Activated CD4-positive, alpha-beta T cell treated with anti-CD3 and anti-CD28 coated beads, Interleukin-2, amount 50 U/mL, for 4 hours (primary cell): ENCODE results near the gene WDR76.

Experiments used
- DNase-seq, 2 experiments: peaks; one replicate each; pipeline ENCODE4 v3.0.0-alpha.2; 2020

Gene WDR76

DNA sequence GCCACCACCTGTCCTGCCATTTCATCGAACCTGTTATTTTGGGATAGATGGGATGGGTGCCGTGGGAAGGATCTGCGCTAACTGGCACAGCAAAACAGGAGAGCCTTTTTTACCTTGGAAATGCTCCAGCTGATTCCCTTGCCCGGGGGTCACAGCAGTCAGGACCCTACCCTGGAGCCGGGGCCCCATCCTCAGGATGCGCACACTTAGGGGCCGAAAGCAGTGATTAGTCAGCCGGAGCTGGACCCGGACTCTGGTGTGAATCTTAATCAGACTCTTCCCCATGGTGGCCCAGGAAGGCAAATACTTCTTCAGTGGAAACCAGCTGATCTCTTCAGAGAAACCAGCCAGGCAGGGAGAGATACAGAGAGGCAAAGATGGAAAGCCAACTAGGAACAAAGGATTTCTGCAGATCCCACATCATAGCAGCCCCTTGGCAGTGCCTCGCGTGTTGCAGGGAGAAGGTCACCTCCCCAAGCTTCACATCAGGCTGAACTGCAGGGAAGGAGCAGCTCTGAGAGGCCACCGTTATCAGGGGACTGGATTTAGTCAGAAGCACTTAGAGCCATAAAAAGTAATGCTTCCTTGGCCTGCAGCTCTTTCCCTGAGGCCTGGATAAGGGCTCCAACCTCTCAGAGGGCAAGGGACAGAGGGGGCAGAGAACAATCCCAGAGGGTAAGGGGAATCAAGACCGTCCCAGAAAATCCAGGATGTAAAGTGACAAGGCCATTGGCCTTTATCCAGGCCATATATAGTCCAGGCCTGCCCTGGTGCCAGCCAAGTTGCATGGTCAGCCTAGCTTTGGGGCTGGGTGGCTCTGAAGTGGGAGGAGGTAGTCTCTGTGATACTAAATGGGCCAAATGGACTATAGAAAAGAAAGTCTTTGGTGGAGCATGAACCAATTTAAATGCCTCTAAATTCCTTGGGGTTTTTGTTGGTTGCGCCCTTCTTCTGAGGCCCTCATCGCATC, 52.9 kb downstream of the WDR76 start:
- no peak for DNase-seq

DNA sequence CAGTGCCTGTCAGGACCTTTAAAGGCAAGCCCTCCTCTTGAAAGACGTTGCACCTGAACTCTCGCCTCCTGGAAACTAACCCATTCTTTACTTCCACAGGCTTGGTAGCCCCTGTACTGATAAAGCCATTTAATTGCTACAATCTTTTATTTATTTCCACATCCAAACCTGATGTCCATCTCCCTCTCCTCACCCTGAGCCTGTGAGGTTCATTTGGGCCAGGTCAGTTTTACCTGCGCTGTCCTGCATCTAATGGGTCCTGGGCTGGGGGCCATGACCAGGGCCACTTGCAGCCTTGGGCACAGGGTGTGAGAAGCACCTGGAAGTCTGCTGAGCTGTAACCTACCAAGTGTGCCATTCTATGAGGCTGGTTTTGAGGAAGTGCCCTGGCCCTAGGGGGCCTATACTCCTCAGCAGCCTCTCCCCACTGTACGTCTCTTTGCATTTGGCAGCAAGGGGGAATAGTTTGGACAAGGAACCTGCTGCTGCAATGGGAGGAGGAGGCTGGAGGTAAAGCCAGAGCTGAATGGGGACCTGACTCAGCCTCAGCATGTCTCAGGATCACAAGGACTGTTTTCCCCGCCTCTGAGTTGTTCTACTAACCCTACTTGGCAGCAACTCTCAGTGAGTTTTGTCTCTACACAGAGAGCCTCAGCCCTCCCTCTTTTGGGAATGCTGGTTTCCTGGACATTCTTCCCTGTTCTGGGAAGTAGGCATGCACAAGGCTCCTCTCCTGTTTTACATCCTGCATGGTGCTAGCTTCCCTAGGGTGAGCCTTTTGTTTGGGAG, 53.8 kb downstream of the WDR76 start:
- DNase-seq = no peak

GRCh38 chr15:43881245-43881644, 54.4 kb downstream of the WDR76 start:
- DNase-seq = no peak

DNA sequence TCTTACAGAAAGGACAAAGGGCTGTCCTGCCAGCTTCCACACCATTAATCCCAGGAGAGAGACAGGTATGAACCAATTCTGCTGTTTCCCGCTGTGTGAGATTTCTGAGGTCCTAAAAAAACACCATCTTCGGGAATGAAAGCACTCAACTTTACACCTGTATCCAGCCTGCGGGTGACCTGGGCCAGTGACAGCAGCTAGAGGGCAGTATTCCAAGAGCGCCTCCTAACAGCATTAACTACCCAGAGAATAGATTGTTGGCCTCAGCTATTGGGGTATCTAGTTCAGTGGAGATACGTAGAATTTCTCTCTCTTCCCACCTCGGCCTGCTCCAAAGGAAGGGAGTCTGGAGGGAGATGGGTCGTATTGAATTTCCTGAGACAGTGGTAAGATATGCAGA, 55.1 kb downstream of the WDR76 start:
- no peak for DNase-seq

DNA sequence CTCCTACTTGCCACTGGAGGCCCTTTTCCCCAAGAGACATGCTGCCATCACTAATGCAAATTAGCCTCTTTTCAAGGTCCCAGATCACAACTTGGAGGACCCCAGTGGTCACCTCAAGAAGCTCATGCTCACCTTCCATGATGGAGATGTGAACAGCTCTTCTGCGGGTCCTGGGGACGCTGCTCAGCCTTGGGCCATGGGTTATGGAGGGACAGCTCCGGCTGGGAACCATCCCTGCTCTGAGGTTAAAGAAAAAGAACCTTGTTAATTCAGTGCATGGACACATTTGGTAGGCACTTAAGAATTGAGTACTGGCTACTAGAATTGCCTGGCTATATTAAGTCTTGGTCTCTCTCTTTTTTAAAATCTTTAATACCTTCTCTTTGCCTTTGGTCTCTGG, 56.8 kb downstream of the WDR76 start:
- DNase-seq = no peak

GRCh38 chr15:43886558-43886957, 59.8 kb downstream of the WDR76 start:
- DNase-seq = no peak

DNA sequence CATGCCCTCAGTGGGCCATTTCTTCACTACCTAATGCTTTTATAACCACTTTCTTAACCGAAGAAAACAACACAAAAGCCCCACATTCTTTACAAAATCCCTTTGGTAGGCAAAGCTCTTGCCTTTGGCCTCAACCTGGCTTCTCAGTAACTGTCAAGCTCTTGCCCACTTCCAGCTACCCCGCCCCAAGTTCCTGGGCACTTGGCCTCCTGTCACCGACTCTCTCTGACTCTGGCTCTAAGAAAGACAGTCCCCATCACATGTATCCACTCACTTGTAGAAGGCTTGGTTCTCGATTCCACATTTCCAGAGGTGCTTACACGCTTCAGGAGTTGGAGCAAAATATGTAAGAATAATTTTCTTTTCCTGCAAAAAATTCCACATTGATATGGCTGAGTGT, 61.1 kb downstream of the WDR76 start:
- no peak for DNase-seq

GRCh38 chr15:43889042-43889441, 62.2 kb downstream of the WDR76 start:
- no peak for DNase-seq

DNA sequence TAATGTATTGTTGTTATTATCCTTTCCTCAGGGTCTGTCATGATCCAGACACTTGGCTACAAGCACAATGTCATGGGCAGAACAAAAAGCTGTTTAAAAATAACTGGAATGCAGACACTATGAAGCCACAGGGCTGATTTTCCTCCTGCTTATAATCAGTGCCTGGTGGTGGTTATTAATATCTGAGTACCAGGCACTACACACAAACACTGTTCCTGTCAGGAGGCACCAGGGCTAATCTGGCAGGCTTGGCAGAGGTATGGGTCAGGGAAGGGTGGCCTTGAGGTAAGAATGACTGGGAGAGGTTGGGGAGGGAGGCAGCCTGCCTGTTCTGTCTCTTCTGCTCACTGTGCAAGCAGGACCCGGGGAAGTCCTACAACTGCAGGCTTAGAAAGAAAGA, 67.2 kb downstream of the WDR76 start:
- DNase-seq = no peak

- no peak for DNase-seq
Observed at GRCh38 chr15:43895586-43895985, 68.8 kb downstream of the WDR76 start.

- no peak for DNase-seq
Observed at GRCh38 chr15:43896543-43896942, 69.7 kb downstream of the WDR76 start.

GRCh38 chr15:43898891-43899290, 72.1 kb downstream of the WDR76 start:
- no peak for DNase-seq

DNA sequence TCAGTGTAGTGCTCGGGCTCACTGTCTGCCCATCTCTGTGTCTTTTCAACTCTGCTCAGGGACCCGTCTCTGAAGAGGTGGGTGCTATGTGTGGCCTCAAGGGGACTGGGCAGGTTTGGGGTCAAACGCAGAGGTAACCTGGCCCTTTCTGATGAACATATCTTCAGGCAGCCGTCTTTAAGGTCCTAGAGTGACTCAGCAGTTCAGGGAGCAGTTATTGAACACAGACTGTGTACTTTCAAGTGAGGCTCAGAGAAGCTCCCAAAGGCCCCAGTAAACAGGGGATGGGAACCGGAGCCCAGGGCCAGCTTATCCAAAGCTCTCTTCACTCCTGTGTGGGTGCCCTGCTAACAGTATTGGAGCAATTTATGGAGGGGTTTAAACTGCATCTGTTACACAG, 73.1 kb downstream of the WDR76 start:
- DNase-seq = no peak

DNA sequence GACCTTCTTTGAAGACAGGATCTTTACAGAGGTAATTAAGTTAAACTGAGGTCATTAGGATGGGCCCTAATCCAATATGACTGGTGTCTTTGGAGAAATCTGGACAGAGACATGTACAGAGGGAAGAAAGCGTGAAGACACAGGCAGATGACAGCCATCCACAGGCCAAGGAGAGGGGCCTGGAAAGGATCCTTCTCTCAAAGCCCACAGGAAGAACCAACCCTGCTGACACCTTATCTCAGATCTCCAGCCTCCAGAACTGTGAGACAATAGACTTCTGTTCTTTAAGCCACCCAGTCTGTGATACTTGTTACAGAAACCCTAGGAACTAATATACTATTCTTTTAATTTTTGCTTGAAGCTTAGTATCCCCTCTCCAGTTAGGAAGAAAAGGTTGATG, 74.2 kb downstream of the WDR76 start:
- DNase-seq = no peak

DNA sequence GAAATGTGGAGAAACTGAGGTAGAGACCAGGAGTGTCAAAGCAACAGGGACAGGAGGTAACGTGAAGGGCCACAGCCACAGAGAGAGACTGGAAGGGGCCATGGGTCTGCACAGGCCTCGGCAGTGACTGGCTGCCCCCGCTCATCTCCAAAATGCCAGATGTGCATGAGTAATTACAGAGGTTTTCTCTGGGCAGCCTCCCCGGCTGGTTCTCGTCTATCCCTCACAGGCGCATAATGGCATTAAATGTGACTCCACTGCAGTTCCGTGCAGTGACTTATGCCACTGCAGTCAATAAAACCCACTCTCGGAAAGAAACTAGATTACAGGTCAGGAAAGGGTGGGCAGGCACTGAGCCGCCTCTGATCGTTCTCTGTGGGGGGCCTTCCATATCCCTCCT, 74.7 kb downstream of the WDR76 start:
- DNase-seq = no peak

- DNase-seq = peak; percentile 23 to 28
Observed at GRCh38 chr15:43903864-43904290, 77.1 kb downstream of the WDR76 start.

GRCh38 chr15:43905755-43906154, 79.0 kb downstream of the WDR76 start:
- no peak for DNase-seq

GRCh38 chr15:43908516-43909050, 81.8 kb downstream of the WDR76 start:
- DNase-seq = no peak

DNA sequence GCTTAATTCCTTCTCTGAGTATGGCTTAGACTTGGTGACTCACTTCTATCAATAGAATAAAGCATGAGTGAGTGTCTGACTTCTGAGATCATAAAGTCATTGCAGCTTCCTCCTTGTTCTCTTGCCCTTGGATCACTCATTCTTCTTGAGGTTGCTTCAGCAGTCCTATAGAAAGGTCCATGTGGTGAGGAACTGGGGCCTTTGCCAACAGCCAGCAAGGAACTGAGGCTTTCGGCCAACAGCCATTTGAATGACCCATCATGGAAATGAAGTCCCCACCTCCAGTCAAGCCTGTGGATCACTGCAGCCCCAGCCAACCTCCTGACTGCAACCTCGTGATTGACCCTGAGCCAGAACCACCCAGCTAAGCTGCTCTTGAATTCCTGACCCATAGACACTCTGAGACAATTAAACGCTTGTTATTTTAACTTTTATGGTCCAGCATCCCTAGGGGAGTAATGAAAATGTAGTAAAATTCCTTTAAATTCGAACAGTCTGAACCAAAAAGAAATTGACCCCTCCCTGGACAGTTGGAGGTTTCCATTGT, 84.5 kb downstream of the WDR76 start:
- no peak for DNase-seq

DNA sequence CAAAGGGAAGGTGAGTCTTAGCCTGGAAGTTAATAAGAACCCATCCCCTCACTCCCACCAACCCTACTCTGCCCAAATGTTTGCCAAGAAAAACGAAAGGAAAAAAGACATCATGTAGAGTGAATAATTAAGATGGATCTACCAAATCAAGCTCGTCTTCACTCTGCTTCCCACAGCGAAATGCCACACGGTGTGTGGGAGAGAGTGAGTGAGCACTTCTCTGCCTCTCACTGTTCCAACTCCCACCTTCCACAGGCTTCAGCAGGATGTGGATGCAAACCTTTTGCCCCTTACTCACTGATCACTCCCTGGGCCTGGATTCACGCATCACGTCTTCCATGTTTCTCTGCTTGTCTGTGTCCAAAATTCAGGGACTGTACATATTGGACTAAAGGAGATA, 85.4 kb downstream of the WDR76 start:
- no peak for DNase-seq

DNA sequence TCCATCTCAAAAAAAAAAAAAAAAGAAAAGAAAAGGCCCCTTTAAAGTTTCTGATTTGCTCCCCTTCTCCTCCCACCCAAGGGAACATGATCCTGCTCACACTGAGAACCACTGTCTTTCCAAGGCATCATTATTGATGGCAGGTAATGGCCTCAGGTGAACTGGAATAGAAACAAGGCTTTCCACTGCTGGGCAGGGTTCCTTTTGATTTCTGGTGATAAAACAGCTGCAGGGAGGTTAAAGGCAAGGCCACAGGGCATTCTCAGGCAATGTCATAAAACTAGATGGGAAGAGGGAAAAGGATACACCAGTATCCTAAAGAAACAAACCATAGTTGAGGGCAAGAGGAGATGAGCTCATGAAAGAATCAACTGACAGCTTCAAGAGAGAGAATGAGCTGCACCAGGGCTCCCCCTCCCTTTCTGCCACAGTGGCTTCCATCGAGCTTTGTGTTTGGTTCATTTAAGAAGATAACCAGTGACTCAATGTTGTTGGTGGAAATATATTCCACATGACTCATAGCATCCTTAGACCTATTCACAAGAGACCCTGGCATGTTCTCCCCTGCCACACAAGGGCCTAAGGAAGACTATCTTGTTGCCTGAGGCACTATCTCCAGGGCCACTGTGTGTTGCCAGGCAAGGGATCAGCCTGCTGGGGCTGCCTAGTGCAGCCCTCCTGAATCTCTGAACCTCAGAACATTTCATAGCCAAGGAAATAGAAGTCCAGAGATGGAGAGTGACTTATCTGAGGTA, 86.4 kb downstream of the WDR76 start:
- no peak for DNase-seq

DNA sequence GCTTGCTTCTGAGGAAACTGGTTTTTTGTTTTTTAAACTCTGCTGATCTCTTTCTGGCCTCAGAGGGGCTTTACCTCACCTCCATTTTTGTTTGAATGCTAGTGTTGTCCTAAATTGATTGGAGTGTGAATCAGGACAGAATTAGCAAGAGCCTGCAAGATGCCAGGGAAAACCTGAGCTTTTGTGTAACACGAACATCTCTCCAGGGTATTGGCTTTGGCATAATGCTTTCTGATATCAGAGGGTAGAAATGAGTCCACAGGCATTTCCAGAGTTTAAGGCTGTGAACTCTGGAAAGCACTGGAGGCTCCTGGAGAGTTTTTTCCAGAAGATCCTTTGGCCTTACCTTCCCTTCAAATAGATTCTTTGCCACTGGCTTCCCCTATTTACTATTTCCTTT, 87.1 kb downstream of the WDR76 start:
- DNase-seq = no peak
